Panc1 (cell line): ENCODE measurements around the gene LAMB2. TPM values are rescaled to one million over a fixed set of nuclear protein-coding genes. Genes with fewer than 3 reads are reported as not detected.

Source experiments
- ATAC-seq: fragments of 200-7000 bp; cut with Tn5 transposase; 2 replicates; pipeline ENCODE4 v1.9.1; 2020; ENCODE audit warnings: mild to moderate bottlenecking, moderate library complexity
- BruUV-seq: library from RNA; stranded (reverse); fragments of 400-500 nt; replicated peaks from 2 replicates; lab custom pipeline; 2021; lab: Mats Ljungman, UMichigan
- CTCF ChIA-PET: fragments of 300-600 bp; sonication (Branson Sonifier 250); formaldehyde crosslinking; loops from one replicate; lab custom pipeline; 2022; ENCODE audit warnings: antibody characterized with exemption; lab: Charles Lee
- POLR2A ChIA-PET: fragments of 300-600 bp; sonication (Branson Sonifier 250); formaldehyde crosslinking; loops from one replicate; lab custom pipeline; 2022; ENCODE audit warnings: antibody characterized with exemption; lab: Charles Lee
- DNase-seq: peaks from one replicate; pipeline ENCODE4 v3.0.0-alpha.2; 2010; ENCODE audit warnings: low read depth, low spot score
- H3K27ac ChIP-seq: 2 replicates; pipeline ENCODE4 v1.5.1; 2011; ENCODE audit warnings: mild to moderate bottlenecking, low read length, inconsistent platforms
- H3K27me3 ChIP-seq: fragments of 200-500 bp; sonication (Bioruptor generic); 2 replicates; pipeline ENCODE4 v1.6.0; 2014; ENCODE audit warnings: low read length, inconsistent platforms; ENCODE audit not compliant: control insufficient read depth, insufficient read depth
- H3K36me3 ChIP-seq: fragments of 200-500 bp; sonication (Bioruptor generic); 2 replicates; pipeline ENCODE4 v1.5.1; 2014; ENCODE audit warnings: inconsistent platforms, mild to moderate bottlenecking, low read length, moderate library complexity; ENCODE audit not compliant: control insufficient read depth, insufficient read depth
- H3K4me1 ChIP-seq: 2 replicates; pipeline ENCODE4 v1.5.1; 2011; ENCODE audit warnings: inconsistent platforms, mild to moderate bottlenecking, low read length, moderate library complexity; ENCODE audit not compliant: control insufficient read depth, insufficient read depth
- H3K4me3 ChIP-seq, 2 experiments: 2 replicates each; pipeline ENCODE4 v1.5.1; 2011 to 2012; ENCODE audit warnings: low read depth in 2 of 2, low read length in 2 of 2, mild to moderate bottlenecking in 2 of 2, inconsistent platforms in 1 of 2, moderate library complexity in 1 of 2
- H3K9me3 ChIP-seq: fragments of 200-500 bp; sonication (Bioruptor generic); 2 replicates; pipeline ENCODE4 v1.5.1; 2014; ENCODE audit warnings: low read depth, mild to moderate bottlenecking, inconsistent platforms, low read length, moderate library complexity; ENCODE audit not compliant: control insufficient read depth, insufficient read depth
- CTCF ChIP-seq: fragments of 450-650 bp; IDR thresholded peaks from 2 replicates; pipeline ENCODE4 v1.5.1; 2017; ENCODE audit warnings: mild to moderate bottlenecking
- POLR2AphosphoS5 ChIP-seq: IDR thresholded peaks from 2 replicates; pipeline ENCODE4 v1.6.1; 2012; ENCODE audit warnings: mild to moderate bottlenecking, low read depth, low read length, moderate library complexity
- SIN3A ChIP-seq: IDR thresholded peaks from 2 replicates; pipeline ENCODE4 v1.6.1; 2012; ENCODE audit warnings: low read depth, mild to moderate bottlenecking, low read length, moderate library complexity, borderline replicate concordance; ENCODE audit not compliant: insufficient read depth
- TCF7L2 ChIP-seq: IDR thresholded peaks from 2 replicates; pipeline ENCODE4 v1.6.1; 2011; ENCODE audit warnings: mild to moderate bottlenecking, low read depth, low read length, inconsistent platforms
- in situ Hi-C: cut with HindIII; loops from 2 replicates; pipeline ENCODE4 v1.10.0; 2016; ENCODE audit warnings: low sequenced_read_pairs, low pct_unique_long_range_greater_than_20kb
- intact Hi-C: fragments of 100-400 bp; cut with micrococcal nuclease; formaldehyde crosslinking; loops from one replicate; pipeline ENCODE4 v1.10.0; 2022; ENCODE audit not compliant: unreplicated experiment
- total RNA-seq: library from RNA; stranded (reverse); gene quantifications from one replicate; pipeline ENCODE4 v1.2.1, GENCODE V29; 2021; ENCODE audit not compliant: unreplicated experiment
- TF ChIP-seq, protein P1 (sequence below), 2 experiments: IDR thresholded peaks; 2 replicates each; pipeline ENCODE4 v1.6.1; 2011 to 2012; ENCODE audit warnings: low read depth in 2 of 2, control low read depth in 1 of 2, low read length in 1 of 2, mild to moderate bottlenecking in 1 of 2, moderate library complexity in 1 of 2; ENCODE audit not compliant: insufficient read depth in 1 of 2

The LAMB2 gene
- total RNA-seq, 1 experiment from 2014 or later: 189 TPM

DNA sequence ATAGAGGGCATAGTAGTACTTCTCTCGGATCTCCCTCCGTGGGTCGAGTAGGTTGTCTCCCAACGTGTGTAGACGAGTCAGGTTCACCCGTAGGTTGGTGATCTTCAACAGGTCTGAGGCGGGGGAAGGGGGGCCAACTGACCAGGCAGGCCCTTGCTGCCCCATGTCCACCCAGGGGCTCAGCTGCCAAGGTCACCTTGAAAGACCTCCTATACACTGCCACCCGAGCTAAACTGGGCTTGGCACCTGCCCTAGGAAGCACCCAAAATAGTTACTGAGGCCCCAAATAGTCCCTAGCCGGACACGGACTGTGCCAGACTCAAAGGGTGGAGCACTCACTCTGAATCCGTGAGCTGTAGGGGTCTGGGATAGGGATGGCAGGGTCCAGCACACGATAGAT is 1.8 kb downstream of the LAMB2 start:
- no peaks in the 10 kb centered on the region for H3K9me3 ChIP-seq

GRCh38 chr3:49124991-49125670 is 7.7 kb downstream of the LAMB2 start:
- intact Hi-C loops (no loop called here), in situ Hi-C loops (no loop called here)
- ATAC-seq: no peak
- BruUV-seq: no TSS peak
- no peak for DNase-seq
- Histone ChIP-seq H3K27me3 (no peaks in the 10 kb centered on the region), H3K4me1 (no peaks in the 10 kb centered on the region; the same call in 1 of the 2 replicates), H3K9me3 (no peaks in the 10 kb centered on the region), H3K36me3 (no peaks in the 10 kb centered on the region; the same call in 1 of the 2 replicates), H3K27ac (no peak overlapping the region), H3K4me3 (no peak overlapping the region)
- POLR2A ChIA-PET: no interaction called here
- TF ChIP-seq, protein P1, sequence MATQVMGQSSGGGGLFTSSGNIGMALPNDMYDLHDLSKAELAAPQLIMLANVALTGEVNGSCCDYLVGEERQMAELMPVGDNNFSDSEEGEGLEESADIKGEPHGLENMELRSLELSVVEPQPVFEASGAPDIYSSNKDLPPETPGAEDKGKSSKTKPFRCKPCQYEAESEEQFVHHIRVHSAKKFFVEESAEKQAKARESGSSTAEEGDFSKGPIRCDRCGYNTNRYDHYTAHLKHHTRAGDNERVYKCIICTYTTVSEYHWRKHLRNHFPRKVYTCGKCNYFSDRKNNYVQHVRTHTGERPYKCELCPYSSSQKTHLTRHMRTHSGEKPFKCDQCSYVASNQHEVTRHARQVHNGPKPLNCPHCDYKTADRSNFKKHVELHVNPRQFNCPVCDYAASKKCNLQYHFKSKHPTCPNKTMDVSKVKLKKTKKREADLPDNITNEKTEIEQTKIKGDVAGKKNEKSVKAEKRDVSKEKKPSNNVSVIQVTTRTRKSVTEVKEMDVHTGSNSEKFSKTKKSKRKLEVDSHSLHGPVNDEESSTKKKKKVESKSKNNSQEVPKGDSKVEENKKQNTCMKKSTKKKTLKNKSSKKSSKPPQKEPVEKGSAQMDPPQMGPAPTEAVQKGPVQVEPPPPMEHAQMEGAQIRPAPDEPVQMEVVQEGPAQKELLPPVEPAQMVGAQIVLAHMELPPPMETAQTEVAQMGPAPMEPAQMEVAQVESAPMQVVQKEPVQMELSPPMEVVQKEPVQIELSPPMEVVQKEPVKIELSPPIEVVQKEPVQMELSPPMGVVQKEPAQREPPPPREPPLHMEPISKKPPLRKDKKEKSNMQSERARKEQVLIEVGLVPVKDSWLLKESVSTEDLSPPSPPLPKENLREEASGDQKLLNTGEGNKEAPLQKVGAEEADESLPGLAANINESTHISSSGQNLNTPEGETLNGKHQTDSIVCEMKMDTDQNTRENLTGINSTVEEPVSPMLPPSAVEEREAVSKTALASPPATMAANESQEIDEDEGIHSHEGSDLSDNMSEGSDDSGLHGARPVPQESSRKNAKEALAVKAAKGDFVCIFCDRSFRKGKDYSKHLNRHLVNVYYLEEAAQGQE (IDR thresholded peaks at IDR 0.05; ENCODE audit: insufficient read depth in 1 of 2, low read depth in 2 of 2, low read length in 1 of 2): no peak
- no peak for TF ChIP-seq POLR2AphosphoS5
- no peak for TF ChIP-seq CTCF
- no peak for TF ChIP-seq TCF7L2
- TF ChIP-seq SIN3A: no peak
- CTCF ChIA-PET: no interaction called here

More for the DNA sequence above, 1.8 kb downstream of the LAMB2 start:
- POLR2A ChIA-PET: no interaction called here
- TF ChIP-seq, protein P1 (IDR thresholded peaks at IDR 0.05; ENCODE audit: insufficient read depth in 1 of 2, low read depth in 2 of 2, low read length in 1 of 2): no peak
- TF ChIP-seq TCF7L2 (no peak), SIN3A (no peak), CTCF (no peak), POLR2AphosphoS5 (no peak)
- Histone ChIP-seq H3K27ac (no peak overlapping the region), H3K4me3 (no peak overlapping the region), H3K36me3 (no peaks in the 10 kb centered on the region; the same call in 1 of the 2 replicates), H3K27me3 (no peaks in the 10 kb centered on the region), H3K4me1 (peaks cover 12% of the 10 kb centered on the region)
- intact Hi-C loops: no loop called here
- in situ Hi-C loops: no loop called here
- no peak for ATAC-seq
- CTCF ChIA-PET: no interaction called here
- no peak for DNase-seq
- BruUV-seq: no TSS peak
